Breast epithelium (tissue), 4 donors: ENCODE measurements around the gene TNFAIP8L3. TPM values are rescaled to one million over a fixed set of nuclear protein-coding genes. Genes with fewer than 3 reads are reported as not detected.
A peak's percentile ranks its signal among the peaks of the same experiment; 100 is the strongest.

Experiments
- DNase-seq, 2 donors: peaks; one replicate each; pipeline ENCODE4 v3.0.0-alpha.2; 2019; ENCODE audit warnings: low spot score in 2 of 2
- H3K27ac ChIP-seq, 2 donors: fragments of 200-600 bp; sonication (generic) in 1 of 2; one replicate each; pipeline ENCODE4 v1.5.1; 2016 to 2019; ENCODE audit warnings: mild to moderate bottlenecking in 1 of 2
- H3K27me3 ChIP-seq, 2 donors: fragments of 200-600 bp; sonication (generic) in 1 of 2; one replicate each; pipeline versions ENCODE4 v1.5.1 to v1.6.0; 2017 to 2019; ENCODE audit warnings: control low read depth in 1 of 2, mild to moderate bottlenecking in 1 of 2
- H3K36me3 ChIP-seq: fragments of 200-600 bp; one replicate; pipeline ENCODE4 v1.5.1; 2019
- H3K4me1 ChIP-seq, 2 donors: fragments of 200-600 bp; sonication (generic); one replicate each; pipeline ENCODE4 v1.5.1; 2016 to 2019; ENCODE audit warnings: control low read depth in 1 of 2
- H3K4me3 ChIP-seq, 3 donors: fragments of 200-600 bp; sonication (generic); 1 replicate in 2 of 3; 2 replicates in 1 of 3; pipeline ENCODE4 v1.5.1; 2016 to 2019; ENCODE audit warnings: mild to moderate bottlenecking in 3 of 3, moderate library complexity in 2 of 3
- H3K9me3 ChIP-seq, 2 donors: fragments of 200-600 bp; sonication (generic) in 1 of 2; one replicate each; pipeline ENCODE4 v1.5.1; 2016 to 2019; ENCODE audit warnings: control low read depth in 1 of 2
- CTCF ChIP-seq, 3 donors: fragments of 450-650 bp; IDR thresholded peaks; one replicate each; pipeline ENCODE4 v1.5.1; 2016 to 2017; ENCODE audit warnings: antibody characterized with exemption in 3 of 3, mild to moderate bottlenecking in 3 of 3, moderate library complexity in 3 of 3
- POLR2A ChIP-seq: fragments of 450-650 bp; IDR thresholded peaks from one replicate; pipeline ENCODE4 v1.6.1; 2016; ENCODE audit warnings: antibody characterized with exemption, mild to moderate bottlenecking, moderate library complexity
- POLR2AphosphoS5 ChIP-seq, 3 donors: sonication (generic); formaldehyde crosslinking; IDR thresholded peaks; one replicate each; pipeline ENCODE4 v1.6.1; 2017; ENCODE audit warnings: antibody characterized with exemption in 3 of 3
- intact Hi-C: fragments of 100-400 bp; cut with DNase I; formaldehyde crosslinking; loops from one replicate; pipeline ENCODE4 v1.15.1; 2023; ENCODE audit warnings: low total_unique reads
- total RNA-seq, 3 donors: library from RNA; depleted of rRNA; stranded (reverse); fragments of >200 nt; gene quantifications; one replicate each; pipeline ENCODE4 v1.1.0, GENCODE V29; 2016

TNFAIP8L3 gene
- total RNA-seq, 3 donors from 2014 or later, result 2.5 to 4.3 (median 4.0) TPM

GRCh38 chr15:51132384-51133139 is 37.9 kb upstream of the TNFAIP8L3 start:
- intact Hi-C loops, result no loop called here
- DNase-seq, result no peak
- H3K4me3 ChIP-seq, result no peak overlapping the region

GRCh38 chr15:51131596-51132290 is 37.0 kb upstream of the TNFAIP8L3 start:
- no peak overlapping the region for H3K27ac ChIP-seq
- intact Hi-C loops, result no loop called here
- TF ChIP-seq CTCF (IDR thresholded peaks at IDR 0.05), result no peak
- no peak for TF ChIP-seq POLR2AphosphoS5 (IDR thresholded peaks at IDR 0.05)
- TF ChIP-seq POLR2A, result no peak

More at GRCh38 chr15:51132384-51133139, 37.9 kb upstream of the TNFAIP8L3 start:
- H3K4me1 ChIP-seq, result peaks cover 0 to 5% of the 10 kb centered on the region in 2 donors
- H3K27ac ChIP-seq, result peak overlapping the region in 1 of 2 donors; percentile 69
- H3K36me3 ChIP-seq, result no peaks in the 10 kb centered on the region
- TF ChIP-seq POLR2AphosphoS5 (IDR thresholded peaks at IDR 0.05) (no peak), CTCF (IDR thresholded peaks at IDR 0.05) (peak in 2 of 3 donors; percentile 38 to 49)
- no peaks in the 10 kb centered on the region for H3K9me3 ChIP-seq
- H3K27me3 ChIP-seq, result no peaks in the 10 kb centered on the region

GRCh38 chr15:51130344-51130743 is 35.6 kb upstream of the TNFAIP8L3 start:
- intact Hi-C loops, result no loop called here
- no peak for TF ChIP-seq POLR2A
- TF ChIP-seq POLR2AphosphoS5 (IDR thresholded peaks at IDR 0.05), result no peak
- TF ChIP-seq CTCF (IDR thresholded peaks at IDR 0.05), result no peak
- Histone ChIP-seq H3K4me1 (peaks cover 0 to 1% of the 10 kb centered on the region in 2 donors), H3K27ac (no peak overlapping the region), H3K27me3 (no peaks in the 10 kb centered on the region), H3K36me3 (no peaks in the 10 kb centered on the region), H3K4me3 (no peak overlapping the region), H3K9me3 (no peaks in the 10 kb centered on the region)
- DNase-seq, result no peak

More at GRCh38 chr15:51131596-51132290, 37.0 kb upstream of the TNFAIP8L3 start:
- Histone ChIP-seq H3K4me3 (no peak overlapping the region), H3K9me3 (no peaks in the 10 kb centered on the region), H3K36me3 (no peaks in the 10 kb centered on the region), H3K27me3 (no peaks in the 10 kb centered on the region), H3K4me1 (peaks cover 0 to 5% of the 10 kb centered on the region in 2 donors)
- no peak for DNase-seq

GRCh38 chr15:51129535-51130188 is 35.0 kb upstream of the TNFAIP8L3 start:
- intact Hi-C loops, result no loop called here
- no peaks in the 10 kb centered on the region for H3K36me3 ChIP-seq

More at GRCh38 chr15:51129535-51130188, 35.0 kb upstream of the TNFAIP8L3 start:
- Histone ChIP-seq H3K27ac (no peak overlapping the region), H3K27me3 (no peaks in the 10 kb centered on the region), H3K4me3 (no peak overlapping the region), H3K9me3 (no peaks in the 10 kb centered on the region), H3K4me1 (no peaks in the 10 kb centered on the region)
- TF ChIP-seq POLR2A (no peak), CTCF (IDR thresholded peaks at IDR 0.05) (no peak), POLR2AphosphoS5 (IDR thresholded peaks at IDR 0.05) (no peak)
- no peak for DNase-seq
